T1000 (cell line): ENCODE measurements around the gene CPEB4.
A peak's percentile ranks its signal among the peaks of the same experiment; 100 is the strongest.

ENCODE experiments used
- DNase-seq: peaks from one replicate; lab custom pipeline; 2025; ENCODE audit warnings: mixed read lengths; lab: John Stamatoyannopoulos, UW

Gene CPEB4

DNA sequence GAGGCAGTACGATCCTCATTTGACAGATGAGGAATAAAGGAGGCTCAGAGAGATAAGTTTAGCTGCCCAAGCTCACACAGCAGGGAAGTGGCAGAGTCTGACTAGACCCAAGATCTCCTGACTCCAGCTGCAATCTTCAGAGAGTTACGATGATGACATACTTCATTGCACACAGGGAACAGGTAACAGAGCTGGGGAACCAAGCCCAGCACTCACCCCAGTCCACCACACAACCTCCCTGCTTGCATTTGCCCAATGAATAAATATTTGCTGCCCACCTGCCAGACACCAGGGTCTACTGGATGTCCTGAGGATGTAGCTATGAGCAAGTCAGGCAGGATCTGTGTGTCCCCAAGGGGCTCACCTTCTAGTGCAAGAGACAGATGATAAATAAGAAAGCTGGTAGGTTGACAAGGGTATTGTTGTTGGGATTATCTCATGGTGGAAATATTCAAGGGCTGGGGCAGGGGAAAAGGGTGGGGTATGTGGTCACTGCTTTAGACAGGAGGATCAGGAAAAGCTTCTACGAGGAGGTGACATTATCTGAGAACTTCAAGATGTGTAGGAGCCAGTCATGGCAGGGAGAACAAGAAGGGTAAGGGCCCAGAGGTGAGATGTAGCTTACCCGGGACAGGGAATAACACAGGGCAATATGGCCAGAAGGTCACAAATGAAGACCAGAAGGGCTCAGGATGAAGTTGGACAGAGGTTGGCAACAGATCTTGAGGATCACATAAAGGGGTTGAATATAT lies 28.6 kb upstream of the CPEB4 start:
- no peak for DNase-seq

DNA sequence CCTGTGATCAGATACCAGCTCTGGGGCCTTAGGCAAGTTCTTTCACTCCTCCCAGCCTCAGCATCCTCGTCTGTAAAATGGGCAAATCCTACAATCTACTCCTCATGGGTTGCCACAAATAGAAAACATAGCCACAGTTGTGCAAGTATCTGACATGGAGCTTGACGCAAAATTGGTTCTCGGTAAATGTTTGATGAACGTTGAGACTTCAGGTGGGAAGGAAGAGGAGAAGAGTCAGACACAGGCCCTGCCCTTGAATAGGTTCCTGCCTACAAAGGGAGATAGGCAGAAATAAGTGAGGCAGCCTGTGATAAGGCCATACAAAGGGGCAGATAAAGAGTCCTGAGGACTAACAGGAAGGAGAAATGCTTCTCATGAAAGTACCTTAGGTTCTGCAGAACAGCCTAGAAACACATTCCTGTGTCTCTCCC lies 26.1 kb upstream of the CPEB4 start:
- DNase-seq: no peak

DNA sequence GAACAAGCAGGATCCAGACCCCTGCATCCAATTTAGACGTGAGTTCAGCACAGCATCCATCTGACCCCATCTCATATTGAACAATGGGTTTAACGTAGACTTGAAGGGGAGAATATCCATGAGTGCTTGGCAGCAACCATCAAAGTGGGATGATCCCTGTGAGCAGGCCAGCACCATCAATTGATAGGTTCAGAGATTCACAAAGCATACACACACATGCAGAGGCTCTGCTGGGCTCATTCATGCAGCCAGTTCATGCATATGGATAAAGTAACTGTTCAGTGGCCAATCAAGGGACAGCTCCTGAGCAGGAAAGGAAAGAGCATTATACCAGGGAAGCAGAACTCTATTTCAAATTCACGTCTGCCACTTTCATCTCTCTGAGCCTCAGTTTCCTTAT lies 24.8 kb upstream of the CPEB4 start:
- no peak for DNase-seq

DNA sequence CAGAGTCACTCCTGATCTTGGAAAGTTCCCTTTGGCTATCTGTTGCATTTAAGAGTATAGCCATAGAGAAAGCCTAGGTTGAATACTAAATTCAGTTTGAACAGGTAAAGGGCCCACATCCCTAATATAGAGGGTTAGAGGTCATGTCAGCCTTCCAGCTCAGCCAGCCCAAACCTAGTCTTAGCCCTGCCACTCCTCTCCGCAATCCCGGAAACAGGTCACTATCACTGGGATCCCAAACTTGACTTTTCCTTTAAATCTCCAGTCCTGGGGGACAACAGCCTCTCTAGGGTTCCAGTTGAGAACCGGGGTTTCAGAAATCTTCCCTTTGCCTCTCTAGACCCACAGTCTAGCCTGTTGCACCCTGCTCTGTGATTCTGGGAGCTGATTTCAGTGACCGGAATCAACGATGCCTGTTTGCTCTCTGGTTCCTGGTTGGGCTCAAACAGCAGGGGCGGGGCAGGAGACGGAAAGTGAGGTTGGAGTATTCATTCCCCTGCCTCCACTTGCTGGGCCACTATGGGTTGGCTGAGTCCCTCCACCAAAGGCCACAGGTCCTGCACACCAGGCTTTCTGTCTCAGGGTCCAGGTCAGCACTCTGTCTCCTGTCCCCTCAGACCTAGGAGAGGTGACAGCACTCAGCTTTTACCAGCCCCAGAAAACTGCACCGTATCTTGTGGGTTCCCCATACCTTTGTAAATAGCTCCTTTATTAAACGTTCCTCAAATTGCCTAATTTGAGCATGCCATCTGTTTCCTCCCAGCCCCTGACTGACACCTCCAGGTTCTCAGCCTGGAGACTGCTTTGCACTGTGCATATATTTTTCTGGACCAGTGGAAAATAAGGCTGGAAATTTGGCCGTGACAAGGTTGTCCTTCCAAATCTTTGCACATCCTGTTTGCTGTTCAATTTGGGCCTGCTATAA lies 23.8 kb upstream of the CPEB4 start:
- no peak for DNase-seq

DNA sequence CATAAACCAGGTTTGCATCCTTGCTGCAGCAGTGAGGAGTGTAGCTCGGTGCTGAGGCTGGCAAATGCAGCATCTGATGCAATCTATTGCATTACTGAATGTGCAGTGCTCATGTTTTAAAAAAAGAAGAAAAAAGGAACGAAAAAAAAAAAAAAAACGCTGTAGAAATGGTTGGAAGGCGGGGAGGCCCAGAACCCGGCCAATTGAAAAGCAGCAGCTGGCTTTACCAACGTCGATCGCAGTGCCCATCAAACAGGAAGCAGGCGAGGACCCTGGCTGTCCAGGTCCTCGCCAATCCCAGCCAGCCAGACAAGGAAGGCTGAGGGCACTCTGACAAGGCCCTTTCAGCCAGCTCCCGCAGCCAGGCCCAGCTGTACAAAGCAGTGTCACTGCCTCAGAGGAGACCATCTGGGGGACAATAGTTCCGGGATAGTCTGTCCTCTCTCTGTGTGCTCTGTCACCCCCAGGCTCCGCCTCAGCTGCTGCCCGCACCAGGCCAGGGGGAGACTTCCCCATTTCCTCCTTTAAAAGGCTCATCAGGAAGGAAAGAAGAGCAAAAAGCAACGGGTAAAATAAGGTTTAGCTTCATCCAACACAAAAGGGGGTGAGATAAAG lies 21.8 kb upstream of the CPEB4 start:
- no peak for DNase-seq

DNA sequence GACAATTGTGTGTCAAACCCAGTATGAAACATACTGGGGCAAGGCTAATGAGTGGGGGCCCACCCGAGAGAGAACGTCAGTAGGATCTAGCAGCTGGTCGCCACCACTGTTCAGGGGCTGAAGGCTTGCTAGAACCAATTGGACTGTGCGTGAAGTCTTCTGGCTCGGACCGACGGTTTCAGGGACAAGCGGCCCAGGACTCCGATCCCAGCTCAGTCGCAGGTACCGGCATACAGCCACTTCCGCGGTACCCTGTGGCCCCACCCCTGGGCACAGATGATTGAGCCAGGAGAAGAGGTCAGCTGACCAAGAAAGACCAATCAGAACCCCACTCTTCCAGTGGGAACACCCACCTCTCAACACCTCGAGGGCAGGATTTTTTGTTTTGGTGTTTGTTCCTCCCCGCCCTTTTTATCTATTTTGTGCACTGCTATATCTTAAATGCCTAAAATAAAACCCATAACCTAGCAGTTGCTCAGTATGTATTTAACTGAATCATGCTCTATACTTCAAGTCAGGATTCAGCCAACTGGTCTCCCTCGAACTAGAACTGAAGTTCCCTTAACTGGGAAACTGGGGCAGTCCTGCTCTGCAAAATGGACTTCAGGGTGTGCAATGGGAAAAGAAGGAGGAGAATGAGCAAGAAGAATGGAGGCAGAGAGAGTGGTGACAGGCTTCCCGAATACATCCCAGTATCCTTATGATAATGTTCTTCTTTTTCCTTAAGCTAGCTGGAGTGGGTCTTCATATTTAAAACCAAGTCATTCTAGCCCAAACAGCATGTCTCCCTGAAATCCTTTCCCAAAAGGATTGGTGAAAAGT lies 21.1 kb upstream of the CPEB4 start:
- no peak for DNase-seq

DNA sequence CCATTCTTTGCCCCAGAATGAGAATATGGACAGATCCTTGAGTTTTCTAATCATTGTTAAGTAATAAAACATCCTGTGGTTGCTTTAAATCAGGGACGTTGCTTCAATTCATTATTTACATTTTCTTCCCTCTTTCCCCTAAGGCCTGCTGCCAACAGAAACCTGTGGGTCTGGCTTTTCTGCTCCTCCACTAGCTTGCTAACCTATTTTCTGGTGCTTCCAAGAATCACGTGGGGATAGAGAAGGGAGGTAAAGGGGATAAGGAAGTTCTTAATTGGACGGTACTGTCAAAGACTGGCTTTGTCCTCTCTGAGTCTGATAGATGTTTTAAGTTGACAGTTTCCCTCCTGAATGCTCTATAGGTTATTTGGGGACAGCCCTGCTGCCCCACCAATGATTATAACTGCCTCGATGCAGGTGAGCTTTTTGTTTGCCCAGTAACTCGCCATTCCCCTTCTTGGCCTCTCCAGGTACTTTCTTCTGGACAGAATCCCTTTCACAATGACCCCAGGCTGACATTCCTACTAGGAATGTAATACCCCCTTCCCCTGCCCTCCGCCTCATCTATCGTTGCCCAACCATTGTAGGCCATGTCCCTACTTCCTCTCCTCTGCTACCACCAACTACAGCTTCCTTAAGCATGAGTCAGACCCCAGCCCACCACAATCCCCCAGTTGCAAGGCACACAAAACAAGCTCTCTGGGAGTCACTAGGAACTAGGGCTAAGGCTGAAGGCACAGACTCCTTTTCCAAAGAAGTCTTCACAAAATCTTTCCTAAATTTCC lies 19.9 kb upstream of the CPEB4 start:
- DNase-seq: peak; percentile 11

DNA sequence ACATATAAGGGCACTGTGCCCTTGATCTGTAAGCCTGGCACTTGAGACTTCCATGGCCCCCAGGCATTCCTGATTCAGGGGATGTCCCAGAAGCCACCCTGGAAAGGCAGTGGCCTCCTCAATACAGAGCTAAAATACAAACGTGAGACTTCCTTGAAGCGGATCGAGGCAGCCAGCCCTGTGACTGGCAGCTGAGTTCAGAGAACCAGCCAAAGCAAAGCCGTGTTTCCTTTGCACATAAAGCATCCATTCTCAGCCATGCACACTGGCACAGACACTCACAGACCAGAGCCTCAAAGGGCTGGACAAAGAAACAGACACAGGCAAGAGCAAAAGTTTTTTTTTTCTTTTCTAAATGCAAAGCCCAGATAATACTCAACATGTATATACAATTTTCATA lies 18.8 kb upstream of the CPEB4 start:
- no peak for DNase-seq

DNA sequence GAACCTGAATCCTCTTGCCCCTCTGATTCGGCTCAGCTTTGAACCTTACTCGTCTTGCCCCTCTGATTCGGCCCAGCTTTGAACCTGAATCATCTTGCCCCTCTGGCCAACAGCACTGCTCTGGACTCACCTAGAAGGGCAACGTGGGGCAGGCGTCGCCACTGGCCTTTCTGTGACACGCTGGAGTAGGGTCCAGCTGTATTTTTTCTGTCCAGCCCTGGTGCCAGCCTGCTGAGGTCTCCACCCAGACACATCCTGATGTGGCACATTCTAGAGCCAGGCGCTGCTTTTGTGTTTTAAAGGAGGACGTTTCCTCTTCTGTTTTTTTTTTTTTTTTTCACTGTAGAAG lies 15.2 kb upstream of the CPEB4 start:
- no peak for DNase-seq

DNA sequence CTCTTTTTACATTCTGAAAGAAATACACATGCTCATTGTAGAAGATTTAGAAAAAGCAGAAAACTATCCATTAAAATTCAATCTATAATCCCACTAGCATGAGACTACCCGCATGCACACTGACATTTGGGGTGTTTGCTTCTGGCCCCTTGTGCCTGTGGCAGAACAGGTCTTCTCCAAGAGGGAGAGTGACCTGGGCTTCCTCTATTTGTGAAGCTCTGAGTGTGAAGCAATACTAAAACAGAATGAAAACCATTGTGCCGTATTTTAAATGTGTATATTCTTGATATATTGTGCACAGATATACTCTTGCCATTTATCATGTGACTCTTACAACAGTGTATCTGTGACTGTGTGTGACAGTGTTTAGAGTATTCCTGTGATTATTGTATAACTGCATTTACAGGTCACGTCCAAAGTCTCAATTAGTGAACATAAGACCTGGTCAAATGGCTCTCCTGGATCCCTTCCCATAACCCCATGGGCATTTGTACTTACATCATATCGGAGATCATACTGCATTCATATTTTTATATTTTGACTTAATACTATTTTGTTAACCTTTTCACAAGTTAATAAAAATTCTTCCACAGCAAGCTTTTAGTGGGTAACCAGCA lies 14.7 kb upstream of the CPEB4 start:
- no peak for DNase-seq

DNA sequence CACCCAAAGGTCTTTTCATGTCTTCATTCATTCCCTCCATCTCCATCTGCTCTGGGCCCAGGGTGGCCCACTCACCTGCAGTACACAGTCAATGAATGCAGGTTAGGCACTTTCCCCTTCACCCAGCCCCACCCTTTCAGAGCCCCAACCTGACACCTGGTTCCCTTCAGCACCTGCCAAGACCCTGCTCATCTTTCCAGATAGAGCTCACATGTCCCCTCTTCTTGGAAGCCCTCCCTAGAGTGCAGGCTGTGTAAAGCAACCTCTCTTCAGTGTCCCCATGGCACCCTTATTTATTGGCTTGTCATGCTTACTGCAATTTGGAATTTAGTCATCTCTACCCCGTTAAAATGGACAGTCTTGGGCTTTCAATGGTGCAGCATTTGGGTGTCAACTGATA lies 13.0 kb upstream of the CPEB4 start:
- no peak for DNase-seq

DNA sequence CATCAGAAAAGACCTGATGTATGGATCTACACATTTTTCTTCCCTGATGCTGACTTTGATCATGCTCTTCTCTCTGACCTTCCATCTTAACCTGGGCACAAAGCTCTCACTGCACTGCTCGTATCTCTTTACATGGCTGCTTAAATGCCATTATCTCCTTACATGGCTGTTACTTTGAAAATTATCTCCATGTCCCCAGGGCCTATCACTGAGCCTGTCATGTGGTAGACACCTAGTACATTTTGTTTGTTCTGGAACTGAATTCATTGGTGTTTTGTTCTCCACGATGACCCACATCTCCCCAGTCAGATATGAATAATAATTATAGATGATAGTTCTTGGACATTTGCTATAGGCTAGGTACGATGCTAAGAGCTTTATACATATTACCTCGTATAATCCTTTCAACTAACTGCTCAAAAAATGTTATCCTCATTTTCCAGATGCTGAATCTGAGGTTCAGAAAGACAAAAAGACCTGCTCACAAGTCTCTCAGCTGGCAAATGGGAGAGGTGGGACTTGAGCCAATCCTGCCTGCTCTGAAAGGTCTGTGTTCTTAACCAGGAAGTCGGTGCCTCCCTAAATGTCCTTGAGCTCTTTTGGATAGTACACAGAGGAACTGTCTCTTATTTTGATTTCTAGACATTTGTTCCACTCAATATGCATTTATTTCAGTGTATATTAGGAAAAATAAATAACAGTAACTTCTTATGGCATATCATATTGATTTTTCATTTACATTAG lies 9.8 kb upstream of the CPEB4 start:
- DNase-seq: no peak

DNA sequence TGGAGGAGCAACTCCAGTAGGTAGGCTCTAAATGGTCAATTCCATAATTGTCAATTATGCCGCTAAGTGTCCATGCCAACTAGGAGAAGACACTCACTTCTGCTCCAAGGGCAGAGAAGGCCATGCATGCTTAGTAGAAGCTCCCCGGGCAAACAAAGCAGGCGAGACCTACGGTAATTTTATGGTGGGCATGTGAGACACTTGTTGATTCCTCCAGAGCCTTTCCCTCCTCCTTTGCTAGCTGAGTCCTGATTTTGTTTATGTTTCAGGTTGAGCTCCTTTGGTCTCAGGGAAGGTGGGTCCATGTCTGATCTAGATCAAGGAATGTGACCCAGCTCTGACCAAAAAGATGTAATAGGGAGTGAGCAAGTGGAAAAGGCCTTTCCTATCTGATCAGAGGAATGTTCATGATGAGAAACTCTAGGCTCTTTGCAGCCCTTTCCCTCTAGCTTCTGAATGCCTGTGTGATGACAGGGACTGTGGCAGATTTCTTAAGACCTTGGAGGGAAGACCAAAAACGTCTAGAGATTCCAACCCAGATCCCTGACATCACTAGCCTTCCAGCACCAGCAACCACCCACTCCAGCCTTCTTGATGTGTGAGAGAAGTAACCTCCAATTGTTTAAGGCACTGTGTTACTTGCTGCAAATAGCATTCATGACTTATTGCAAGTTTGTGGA lies 7.7 kb upstream of the CPEB4 start:
- no peak for DNase-seq

DNA sequence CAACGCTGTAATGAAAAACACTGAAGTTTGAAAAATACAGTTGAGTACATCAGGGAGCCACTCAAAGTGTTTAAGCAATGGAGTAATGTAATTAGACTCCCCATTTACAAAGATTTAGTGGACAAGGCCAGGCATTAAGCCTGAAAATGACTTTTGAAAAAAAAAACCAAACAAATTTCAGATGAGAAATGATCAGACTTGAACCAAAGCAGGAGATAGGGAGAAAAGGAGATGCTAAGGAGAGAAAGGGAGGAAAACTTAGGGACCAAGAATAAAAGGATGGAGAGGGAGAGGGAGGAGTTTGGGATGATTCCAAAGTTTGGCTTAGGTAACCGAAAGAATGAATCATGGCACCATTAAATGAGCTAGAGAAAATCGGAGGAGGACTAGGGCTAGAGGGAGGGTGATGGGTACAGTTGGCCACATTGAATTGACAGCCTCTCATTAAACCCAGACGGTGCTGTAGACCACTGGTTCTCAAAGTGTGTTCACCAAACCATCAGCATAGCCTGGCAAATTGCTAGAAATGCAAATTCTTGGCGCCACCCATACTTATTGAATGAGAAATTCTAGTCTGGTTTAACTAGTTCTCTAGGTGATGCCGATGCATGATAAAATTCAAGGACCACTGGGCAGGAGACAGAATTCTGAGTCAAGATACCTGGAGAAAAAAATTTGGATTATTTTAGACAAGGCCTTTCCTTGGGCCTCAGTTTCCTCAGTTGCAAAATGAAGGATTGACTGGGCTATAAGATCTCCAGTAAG lies 6.2 kb upstream of the CPEB4 start:
- no peak for DNase-seq

DNA sequence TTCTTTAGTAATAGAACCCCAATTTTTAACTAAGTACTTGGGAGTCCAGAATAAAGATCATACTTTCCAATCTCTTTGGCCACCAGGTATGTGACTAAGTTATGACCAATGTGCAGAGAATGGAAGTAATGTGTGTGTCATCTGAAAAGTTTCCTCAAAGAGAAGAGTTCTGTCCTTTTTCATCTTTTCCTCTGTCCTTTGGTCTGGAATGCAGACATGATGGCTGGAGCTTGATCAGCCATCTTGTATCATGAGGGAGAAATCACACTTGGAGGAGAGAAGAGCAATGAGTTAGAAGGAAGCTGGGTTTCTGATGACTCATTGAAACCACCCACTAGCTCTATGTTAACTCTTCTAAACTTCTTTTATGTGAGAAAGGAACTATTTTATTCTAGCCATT lies 5.5 kb upstream of the CPEB4 start:
- DNase-seq: no peak

DNA sequence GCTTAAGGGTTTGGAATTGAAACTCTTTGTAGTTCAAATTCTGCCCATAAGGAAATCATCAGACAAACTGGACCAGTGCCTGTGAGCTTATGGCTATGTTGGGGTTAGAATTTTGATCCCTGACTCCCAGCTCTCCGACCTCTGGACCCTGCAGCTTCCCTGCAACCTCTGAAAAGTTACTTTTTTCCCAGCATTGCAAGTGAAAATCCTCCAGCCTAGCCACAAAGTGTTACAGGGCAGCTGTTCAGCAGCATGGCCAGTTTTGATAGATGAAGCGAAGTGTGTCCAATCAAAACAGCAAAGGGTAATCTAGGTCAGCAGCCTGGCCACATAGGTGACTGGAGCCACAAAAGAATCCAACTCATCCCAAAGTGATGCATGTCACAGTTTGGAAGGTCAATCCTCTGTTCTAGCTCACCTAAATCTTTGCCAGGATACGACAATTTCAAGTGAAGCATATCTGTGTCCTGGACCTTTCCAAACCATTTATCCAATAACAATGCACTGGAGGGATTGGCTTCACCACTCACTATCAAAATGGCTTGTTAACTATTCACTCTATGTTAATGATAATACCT lies 4.7 kb upstream of the CPEB4 start:
- DNase-seq: no peak

DNA sequence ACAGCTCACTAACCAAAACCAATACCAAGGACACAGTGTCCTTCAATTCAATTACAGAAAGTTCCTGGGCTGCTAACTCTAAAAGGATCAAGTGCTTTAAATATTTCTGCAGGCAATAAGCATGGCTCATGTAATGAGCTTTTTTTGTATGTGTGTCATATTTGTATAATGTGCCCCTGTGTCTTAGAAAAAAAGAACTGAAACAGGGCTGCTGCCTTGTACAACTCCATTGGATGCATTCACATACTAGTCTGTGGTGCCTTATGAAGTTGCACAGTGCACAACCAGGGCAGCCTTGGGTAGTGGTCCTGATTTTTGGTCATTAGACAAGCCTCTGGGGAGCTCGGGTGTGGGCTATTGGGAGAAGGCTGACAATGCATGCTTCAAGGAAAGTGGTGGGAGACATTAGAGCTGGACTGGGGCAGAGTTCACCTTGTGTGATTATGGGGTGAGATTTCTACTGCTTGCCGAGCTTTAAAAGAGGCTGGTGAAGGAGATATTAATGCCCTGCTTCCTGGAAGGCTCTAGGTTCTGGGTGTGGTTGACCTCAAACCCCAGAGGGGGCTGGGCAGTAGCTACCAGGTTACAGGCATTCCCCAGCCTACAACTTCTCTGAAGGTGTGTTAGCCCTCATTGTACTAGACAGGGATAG lies 3.6 kb upstream of the CPEB4 start:
- DNase-seq: no peak

DNA sequence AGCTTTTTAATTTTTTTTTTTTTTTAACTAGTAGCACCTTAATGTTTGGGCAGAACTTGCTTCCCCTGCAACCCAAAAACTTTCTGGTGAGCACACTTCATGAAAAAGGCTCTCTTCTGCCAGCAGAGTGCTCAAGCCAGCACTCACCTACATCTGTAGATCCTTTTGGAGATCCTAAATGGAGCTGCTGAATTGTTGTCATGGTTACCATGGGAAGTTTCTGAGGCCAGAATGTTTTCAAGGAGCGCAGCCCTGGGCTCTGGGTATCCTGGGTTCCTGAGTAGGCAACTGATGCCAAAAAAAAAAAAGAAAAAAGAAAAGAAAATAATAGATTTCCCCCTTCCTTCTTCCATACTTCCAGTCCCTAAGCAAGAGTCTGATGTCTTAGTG lies 3.1 kb upstream of the CPEB4 start:
- no peak for DNase-seq
